H1 (cell line): Measurements from ENCODE around the gene MYLK2. TPM values are rescaled to one million over a fixed set of nuclear protein-coding genes. Genes with fewer than 3 reads are reported as not detected.

Experiments used
- CTCF ChIA-PET: fragments of 300-600 bp; sonication (Branson Sonifier 250); formaldehyde crosslinking; loops from one replicate; lab custom pipeline; 2021; ENCODE audit not compliant: partially characterized antibody; lab: Charles Lee
- POLR2A ChIA-PET: fragments of 300-600 bp; sonication (Branson Sonifier 250); formaldehyde crosslinking; loops from one replicate; lab custom pipeline; 2021; ENCODE audit warnings: inconsistent platforms; ENCODE audit not compliant: partially characterized antibody; lab: Charles Lee
- DNase-seq, 2 experiments: peaks; one replicate each; pipeline versions ENCODE4 v3.0.0 to v3.0.0-alpha.2; 2010 to 2022; ENCODE audit warnings: low spot score in 2 of 2, low read depth in 1 of 2, mixed read lengths in 1 of 2
- FAIRE-seq: peaks from 2 replicates; lab custom pipeline; 2011; peaks lifted over from hg19 to GRCh38; lab: Jason Lieb, UNC
- H2AFZ ChIP-seq: 2 replicates; pipeline ENCODE4 v1.8.1; 2012; ENCODE audit warnings: low read length, inconsistent platforms
- H2AK5ac ChIP-seq: 2 replicates; pipeline ENCODE4 v1.6.1; 2013; ENCODE audit warnings: low read depth, low read length
- H2BK120ac ChIP-seq: replicated peaks from 2 replicates; pipeline ENCODE3; 2013; ENCODE audit warnings: low read depth, low read length, inconsistent platforms
- H2BK12ac ChIP-seq: 2 replicates; pipeline ENCODE4 v1.6.1; 2013; ENCODE audit warnings: low read depth, low read length
- H2BK15ac ChIP-seq: 2 replicates; pipeline ENCODE4 v1.6.1; 2013; ENCODE audit warnings: low read length
- H2BK20ac ChIP-seq: 2 replicates; pipeline ENCODE4 v1.6.1; 2013; ENCODE audit warnings: low read length
- H2BK5ac ChIP-seq: 2 replicates; pipeline ENCODE4 v1.6.1; 2013; ENCODE audit warnings: low read depth, low read length
- H3K14ac ChIP-seq: 2 replicates; pipeline ENCODE4 v1.6.1; 2013; ENCODE audit warnings: inconsistent platforms; ENCODE audit not compliant: insufficient read length
- H3K18ac ChIP-seq: 2 replicates; pipeline ENCODE4 v1.6.1; 2013; ENCODE audit warnings: low read length; ENCODE audit errors: extremely low read depth
- H3K23ac ChIP-seq: 2 replicates; pipeline ENCODE4 v1.6.1; 2013; ENCODE audit warnings: inconsistent platforms; ENCODE audit not compliant: insufficient read length
- H3K23me2 ChIP-seq: 2 replicates; pipeline ENCODE4 v1.6.1; 2013; ENCODE audit warnings: low read depth, low read length
- H3K27ac ChIP-seq: 2 replicates; pipeline ENCODE4 v1.6.1; 2011; ENCODE audit warnings: low read depth, low read length, inconsistent platforms
- H3K27me3 ChIP-seq, 4 experiments: replicated peaks in 1 of 4; 1 replicate in 1 of 4; 2 replicates in 3 of 4; pipeline versions ENCODE4 v1.6.1 to v1.8.1; 2011 to 2013; ENCODE audit warnings: low read length in 3 of 4, mild to moderate bottlenecking in 3 of 4, inconsistent platforms in 2 of 4, mixed read lengths in 2 of 4, moderate library complexity in 1 of 4; ENCODE audit not compliant: control insufficient read depth in 3 of 4, insufficient read depth in 3 of 4; ENCODE audit errors: extremely low read depth in 1 of 4
- H3K36me3 ChIP-seq, 4 experiments: 2 replicates each; pipeline versions ENCODE4 v1.6.1 to v1.8.1; 2011 to 2013; ENCODE audit warnings: mild to moderate bottlenecking in 4 of 4, low read length in 3 of 4, moderate library complexity in 2 of 4, control low read depth in 1 of 4, inconsistent platforms in 1 of 4; ENCODE audit not compliant: insufficient read depth in 4 of 4, control insufficient read depth in 2 of 4
- H3K4ac ChIP-seq: replicated peaks from 2 replicates; pipeline ENCODE3; 2013; ENCODE audit warnings: low read length, low read depth, mixed read lengths, inconsistent platforms; ENCODE audit not compliant: insufficient read length
- H3K4me1 ChIP-seq, 4 experiments: replicated peaks in 1 of 4; 1 replicate in 1 of 4; 2 replicates in 3 of 4; pipeline versions ENCODE4 v1.6.1 to v1.8.1; 2011 to 2013; ENCODE audit warnings: low read length in 3 of 4, inconsistent platforms in 2 of 4, mixed read lengths in 1 of 4; ENCODE audit not compliant: insufficient read depth in 4 of 4, control insufficient read depth in 3 of 4
- H3K4me2 ChIP-seq, 2 experiments: 2 replicates each; pipeline versions ENCODE4 v1.6.1 to v1.8.1; 2011 to 2013; ENCODE audit warnings: low read depth in 2 of 2, low read length in 2 of 2, control low read depth in 1 of 2, inconsistent platforms in 1 of 2, mild to moderate bottlenecking in 1 of 2; ENCODE audit not compliant: insufficient read depth in 1 of 2
- H3K4me3 ChIP-seq, 4 experiments: fragments of 200-600, 300-600 bp in 1 of 4; sonication (generic), shearing (Covaris generic), sonication (Bioruptor Twin) in 1 of 4; 2 replicates each; pipeline versions ENCODE4 v1.5.1 to v1.8.1; 2011 to 2016; ENCODE audit warnings: low read length in 4 of 4, low read depth in 3 of 4, control low read depth in 2 of 4, inconsistent platforms in 2 of 4, mild to moderate bottlenecking in 2 of 4, mixed read lengths in 1 of 4, moderate library complexity in 1 of 4; ENCODE audit not compliant: insufficient read depth in 2 of 4; ENCODE audit errors: extremely low read depth in 1 of 4
- H3K56ac ChIP-seq: replicated peaks from 2 replicates; pipeline ENCODE3; 2013; ENCODE audit warnings: low read depth, mild to moderate bottlenecking, mixed read lengths, low read length, inconsistent platforms; ENCODE audit not compliant: insufficient read length
- H3K79me1 ChIP-seq: 2 replicates; pipeline ENCODE4 v1.6.1; 2013; ENCODE audit warnings: low read depth, low read length, control low read depth
- H3K79me2 ChIP-seq, 2 experiments: 2 replicates each; pipeline versions ENCODE4 v1.6.1 to v1.8.1; 2012 to 2013; ENCODE audit warnings: low read length in 2 of 2, mild to moderate bottlenecking in 2 of 2, inconsistent platforms in 1 of 2; ENCODE audit not compliant: insufficient read depth in 2 of 2, control insufficient read depth in 1 of 2
- H3K9ac ChIP-seq, 4 experiments: replicated peaks in 1 of 4; 1 replicate in 1 of 4; 2 replicates in 3 of 4; pipeline versions ENCODE4 v1.6.1 to v1.8.1; 2011 to 2013; ENCODE audit warnings: low read depth in 3 of 4, low read length in 3 of 4, control low read depth in 2 of 4, mild to moderate bottlenecking in 2 of 4, moderate library complexity in 2 of 4, inconsistent platforms in 1 of 4; ENCODE audit errors: extremely low read depth in 1 of 4
- H3K9me3 ChIP-seq, 2 experiments: 2 replicates each; pipeline versions ENCODE4 v1.6.1 to v1.8.1; 2012 to 2013; ENCODE audit warnings: mild to moderate bottlenecking in 2 of 2, moderate library complexity in 2 of 2, control low read depth in 1 of 2, inconsistent platforms in 1 of 2, low read depth in 1 of 2, low read length in 1 of 2, mixed read lengths in 1 of 2; ENCODE audit not compliant: insufficient read depth in 2 of 2
- H4K20me1 ChIP-seq, 2 experiments: replicated peaks in 1 of 2; 2 replicates each; pipeline versions ENCODE3 to v1.8.1; 2011 to 2013; ENCODE audit warnings: inconsistent platforms in 2 of 2, low read length in 2 of 2, mild to moderate bottlenecking in 1 of 2; ENCODE audit not compliant: insufficient read depth in 2 of 2, control insufficient read depth in 1 of 2
- H4K5ac ChIP-seq: 2 replicates; pipeline ENCODE4 v1.6.1; 2013; ENCODE audit warnings: low read length, low read depth, mixed read lengths, inconsistent platforms; ENCODE audit not compliant: insufficient read length
- H4K8ac ChIP-seq: 2 replicates; pipeline ENCODE4 v1.8.0; 2013; ENCODE audit warnings: mild to moderate bottlenecking, moderate library complexity, low read length, inconsistent platforms; ENCODE audit not compliant: insufficient read depth; ENCODE audit errors: extremely low read depth
- H4K91ac ChIP-seq: replicated peaks from 2 replicates; pipeline ENCODE3; 2013; ENCODE audit warnings: low read length, mixed read lengths, inconsistent platforms; ENCODE audit not compliant: insufficient read length
- CBX8 ChIP-seq: fragments of 300-800, 300-1000 bp; sonication (generic); IDR thresholded peaks from 2 replicates; pipeline ENCODE4 v1.7.1; 2016; ENCODE audit warnings: low read depth, low read length, borderline replicate concordance
- CREB1 ChIP-seq: IDR thresholded peaks from 2 replicates; pipeline ENCODE4 v1.6.1; 2012; ENCODE audit warnings: inconsistent platforms
- CTBP2 ChIP-seq: IDR thresholded peaks from 2 replicates; pipeline ENCODE4 v1.7.0; 2011; ENCODE audit warnings: borderline replicate concordance, mild to moderate bottlenecking, moderate library complexity, mixed read lengths, low read length; ENCODE audit not compliant: insufficient read depth, insufficient read length
- KDM1A ChIP-seq: fragments of 200-600, 300-600 bp; sonication (generic); IDR thresholded peaks from 2 replicates; pipeline ENCODE4 v1.7.1; 2016; ENCODE audit warnings: mild to moderate bottlenecking, low read length, borderline replicate concordance
- NRF1 ChIP-seq: IDR thresholded peaks from 2 replicates; pipeline ENCODE4 v1.6.1; 2011; ENCODE audit warnings: mild to moderate bottlenecking, low read depth, low read length, improper control_type of control experiment
- PHF8 ChIP-seq: fragments of 200-600 bp; sonication (generic); conservative IDR thresholded peaks from 2 replicates; pipeline ENCODE4 v1.7.1; 2012; ENCODE audit warnings: low read depth, mild to moderate bottlenecking, inconsistent platforms, low read length, moderate library complexity
- POLR2A ChIP-seq, 2 experiments: IDR thresholded peaks; 1 replicate in 1 of 2; 2 replicates in 1 of 2; pipeline ENCODE4 v1.6.1; 2011; ENCODE audit warnings: low read depth in 2 of 2, low read length in 2 of 2, mild to moderate bottlenecking in 2 of 2; ENCODE audit errors: control extremely low read depth in 1 of 2
- POU5F1 ChIP-seq: IDR thresholded peaks from 2 replicates; pipeline ENCODE4 v1.6.1; 2011; ENCODE audit warnings: low read depth, mild to moderate bottlenecking, low read length, moderate library complexity
- RBBP5 ChIP-seq: IDR thresholded peaks from 2 replicates; pipeline ENCODE4 v1.7.1; 2012; ENCODE audit warnings: low read depth, mild to moderate bottlenecking, inconsistent platforms, low read length, moderate library complexity, borderline replicate concordance
- RNF2 ChIP-seq: fragments of 200-900, 300-1000 bp; sonication (generic); IDR thresholded peaks from 2 replicates; pipeline ENCODE4 v1.7.1; 2016; ENCODE audit warnings: borderline replicate concordance, low read depth, mild to moderate bottlenecking, antibody characterized with exemption, low read length; ENCODE audit not compliant: poor library complexity, severe bottlenecking; ENCODE audit errors: missing control alignments
- SP1 ChIP-seq: IDR thresholded peaks from 2 replicates; pipeline ENCODE4 v1.6.1; 2011; ENCODE audit warnings: low read depth, low read length
- TAF7 ChIP-seq: optimal IDR thresholded peaks from 2 replicates; pipeline ENCODE3; 2011; ENCODE audit warnings: low read depth, mild to moderate bottlenecking, inconsistent platforms, low read length, moderate library complexity, borderline replicate concordance
- TBP ChIP-seq: IDR thresholded peaks from 2 replicates; pipeline ENCODE4 v1.6.1; 2011; ENCODE audit warnings: low read depth, low read length, improper control_type of control experiment
- WGBS, 2 experiments: shearing (Covaris generic) in 1 of 2; methylation state at CpG; one replicate each; pipeline versions ENCODE4 v1.1.6 to v1.1.7; 2013 to 2015; ENCODE audit warnings: low lambda C conversion rate in 2 of 2, mixed read lengths in 2 of 2, inconsistent platforms in 1 of 2, low coverage in 1 of 2, missing lambda C conversion rate in 1 of 2; ENCODE audit not compliant: insufficient replicate concordance in 2 of 2, insufficient coverage in 1 of 2, insufficient read length in 1 of 2; ENCODE audit errors: extremely low coverage in 1 of 2, missing lambda C conversion rate in 1 of 2; 5-methylcytosine and 5-hydroxymethylcytosine counted together
- polyA plus RNA-seq, 7 experiments: library from polyadenylated mRNA; depleted of rRNA in 3 of 7; stranded (reverse) in 5 of 7; unstranded in 2 of 7; fragments of >200 nt in 5 of 7; fragments of 200-250 nt in 2 of 7; gene quantifications; 1 replicate in 5 of 7; 2 replicates in 1 of 7; 4 replicates in 1 of 7; pipeline versions ENCODE4 v1.2.1 to v1.2.3, GENCODE V29; 2011 to 2013; ENCODE audit warnings: missing spikeins in 2 of 7, mixed read lengths in 2 of 7
- total RNA-seq: library from RNA; stranded (reverse); fragmentation: NEBNext Ultra II Directional; extraction: Animal tissue kit (Norgen Biotek cat#: 25700); gene quantifications from 2 replicates; pipeline ENCODE4 v1.2.1, GENCODE V29; 2021

Gene MYLK2
- total and polyA plus RNA-seq, 2 of the 8 experiments (the other 6 are each of a cell fraction or from before 2014, with no cell fraction given): 0.22 to 0.26 TPM

GRCh38 chr20:31842471-31843157 is 23.5 kb downstream of the MYLK2 start:
- Histone ChIP-seq H3K27ac (no peak overlapping the region), H3K9me3 (no peaks in the 10 kb centered on the region), H3K9ac (no peak overlapping the region), H3K18ac (no peak overlapping the region), H4K91ac (no peak overlapping the region), H3K79me2 (no peaks in the 10 kb centered on the region), H3K4me2 (peak overlapping the region in 1 of 2 experiments; percentile 21; a peak in 1 of 4 replicates), H3K4ac (no peak overlapping the region), H3K14ac (no peak overlapping the region), H4K5ac (no peak overlapping the region), H2AFZ (peak overlapping the region; percentile 68), H2BK5ac (no peak overlapping the region), H2AK5ac (no peak overlapping the region), H2BK20ac (peak overlapping the region; percentile 24; the same call in 1 of the 2 replicates), H3K56ac (no peak overlapping the region), H2BK15ac (peak overlapping the region; percentile 1), H3K27me3 (peaks cover 0 to under 1% (median 0%) of the 10 kb centered on the region in 4 experiments; a peak in 1 of 7 replicates), H3K79me1 (no peaks in the 10 kb centered on the region), H3K23me2 (peaks cover 4% of the 10 kb centered on the region), H3K23ac (no peak overlapping the region), H4K20me1 (no peaks in the 10 kb centered on the region), H2BK12ac (peak overlapping the region; percentile 13; the same call in 1 of the 2 replicates), H2BK120ac (no peak overlapping the region), H3K36me3 (no peaks in the 10 kb centered on the region), H3K4me1 (peaks cover 4 to 38% (median 32%) of the 10 kb centered on the region in 4 experiments), H4K8ac (no peak overlapping the region), H3K4me3 (no peak overlapping the region)
- no peak for FAIRE-seq
- no peak for DNase-seq
- ChIA-PET CTCF (interaction anchor here (0.5 to 4.0 kb wide), 8 partner anchors 9 to 152 kb away, joined by 3 to 24 read pairs (median 5); partner anchors contain the start of gene PDRG1), POLR2A (interaction anchor here (0.5 to 1.7 kb wide), 2 partner anchors 14 to 30 kb away, joined by 3 to 4 read pairs; no protein-coding TSS in a partner anchor)
- WGBS, 2 experiments: 71% methylated on average over 12 of the region's 12 CpGs; no CpG with 5 or more reads in 1 of the 2 experiments
- no peak for TF ChIP-seq RBBP5
- no peak for TF ChIP-seq PHF8
- no peak for TF ChIP-seq TBP
- no peak for TF ChIP-seq NRF1
- TF ChIP-seq TAF7: no peak
- no peak for TF ChIP-seq POU5F1
- no peak for TF ChIP-seq POLR2A (IDR thresholded peaks at IDR 0.05; ENCODE audit: control extremely low read depth in 1 of 2, low read depth in 2 of 2, low read length in 2 of 2)
- TF ChIP-seq KDM1A: no peak
- no peak for TF ChIP-seq RNF2
- TF ChIP-seq CREB1: no peak
- TF ChIP-seq SP1: no peak
- TF ChIP-seq CTBP2: no peak
- TF ChIP-seq CBX8: no peak
